NCI-H146 (cell line): ENCODE data around the gene PTRH2.
A peak's percentile ranks its signal among the peaks of the same experiment; 100 is the strongest.

Source experiments
- DNase-seq: peaks from one replicate; lab custom pipeline; 2025; lab: John Stamatoyannopoulos, UW

The PTRH2 gene

GRCh38 chr17:59719526-59719925 lies 12.3 kb upstream of the PTRH2 start:
- no peak for DNase-seq

- DNase-seq: no peak
Observed at GRCh38 chr17:59716427-59716826, 9.2 kb upstream of the PTRH2 start.

GRCh38 chr17:59714255-59714654 lies 7.0 kb upstream of the PTRH2 start:
- DNase-seq: no peak

- no peak for DNase-seq
Observed at GRCh38 chr17:59712862-59713261, 5.6 kb upstream of the PTRH2 start.

- DNase-seq: no peak
Observed at GRCh38 chr17:59711936-59712335, 4.7 kb upstream of the PTRH2 start.

GRCh38 chr17:59707971-59708430 lies 771 bp upstream of the PTRH2 start:
- DNase-seq: peak; percentile 28

GRCh38 chr17:59702304-59702703 lies 4.9 kb downstream of the PTRH2 start:
- DNase-seq: no peak

GRCh38 chr17:59699786-59700185 lies 7.4 kb downstream of the PTRH2 start:
- DNase-seq: no peak

GRCh38 chr17:59699218-59699617 lies 8.0 kb downstream of the PTRH2 start:
- DNase-seq: no peak

GRCh38 chr17:59698143-59698542 lies 9.1 kb downstream of the PTRH2 start:
- no peak for DNase-seq

- no peak for DNase-seq
Observed at GRCh38 chr17:59696682-59697277, 10.4 kb downstream of the PTRH2 start.

- DNase-seq: no peak
Observed at GRCh38 chr17:59695945-59696681, 11.1 kb downstream of the PTRH2 start.

- DNase-seq: no peak
Observed at GRCh38 chr17:59694344-59694743, 12.9 kb downstream of the PTRH2 start.

GRCh38 chr17:59693582-59693981 lies 13.6 kb downstream of the PTRH2 start:
- DNase-seq: no peak

GRCh38 chr17:59688496-59688895 lies 18.7 kb downstream of the PTRH2 start:
- DNase-seq: no peak

GRCh38 chr17:59688008-59688407 lies 19.2 kb downstream of the PTRH2 start:
- DNase-seq: no peak

GRCh38 chr17:59684967-59685366 lies 22.3 kb downstream of the PTRH2 start:
- DNase-seq: no peak

GRCh38 chr17:59683283-59683682 lies 23.9 kb downstream of the PTRH2 start:
- DNase-seq: no peak

GRCh38 chr17:59680314-59680713 lies 26.9 kb downstream of the PTRH2 start:
- DNase-seq: no peak

GRCh38 chr17:59678918-59679317 lies 28.3 kb downstream of the PTRH2 start:
- no peak for DNase-seq

GRCh38 chr17:59676716-59677115 lies 30.5 kb downstream of the PTRH2 start:
- DNase-seq: no peak

- no peak for DNase-seq
Observed at GRCh38 chr17:59675231-59675630, 32.0 kb downstream of the PTRH2 start.

- no peak for DNase-seq
Observed at GRCh38 chr17:59671386-59671785, 35.8 kb downstream of the PTRH2 start.

- no peak for DNase-seq
Observed at GRCh38 chr17:59669944-59670343, 37.3 kb downstream of the PTRH2 start.
